Keratinocyte (primary cell): Measurements from ENCODE around the gene HEATR3. TPM values are rescaled to one million over a fixed set of nuclear protein-coding genes. Genes with fewer than 3 reads are reported as not detected.

ENCODE experiments used
- DNase-seq: peaks from one replicate; pipeline ENCODE4 v3.0.0-alpha.2; 2011; ENCODE audit warnings: low read depth, missing footprints, low spot score
- FAIRE-seq: peaks from 2 replicates; lab custom pipeline; 2011; peaks lifted over from hg19 to GRCh38; lab: Jason Lieb, UNC
- H2AFZ ChIP-seq: 2 replicates; pipeline ENCODE4 v1.6.0; 2012; ENCODE audit warnings: low read length, control low read depth, inconsistent platforms; ENCODE audit not compliant: control insufficient read depth
- H3K27ac ChIP-seq: 2 replicates; pipeline ENCODE4 v1.5.1; 2011; ENCODE audit warnings: low read length; ENCODE audit not compliant: control insufficient read depth, insufficient read depth
- H3K27me3 ChIP-seq: 3 replicates; pipeline ENCODE4 v1.6.0; 2011; ENCODE audit warnings: low read length; ENCODE audit not compliant: control insufficient read depth, insufficient read depth; ENCODE audit errors: extremely low read depth
- H3K36me3 ChIP-seq, 2 experiments: 2 replicates in 1 of 2; 3 replicates in 1 of 2; pipeline ENCODE4 v1.5.1; 2011; ENCODE audit warnings: low read length in 2 of 2, mild to moderate bottlenecking in 1 of 2; ENCODE audit not compliant: control insufficient read depth in 2 of 2, insufficient read depth in 2 of 2; ENCODE audit errors: extremely low read depth in 1 of 2
- H3K4me1 ChIP-seq: 3 replicates; pipeline ENCODE4 v1.5.1; 2011; ENCODE audit warnings: low read length; ENCODE audit not compliant: control insufficient read depth, insufficient read depth; ENCODE audit errors: extremely low read depth
- H3K4me2 ChIP-seq: 3 replicates; pipeline ENCODE4 v1.6.0; 2011; ENCODE audit warnings: low read depth, low read length; ENCODE audit not compliant: control insufficient read depth, insufficient read depth; ENCODE audit errors: extremely low read depth
- H3K4me3 ChIP-seq, 3 experiments: fragments of 200-600 bp in 1 of 3; sonication (generic) in 1 of 3; 2 replicates in 2 of 3; 3 replicates in 1 of 3; pipeline ENCODE4 v1.5.1; 2011 to 2016; ENCODE audit warnings: low read length in 3 of 3, mild to moderate bottlenecking in 3 of 3, control low read depth in 2 of 3, inconsistent platforms in 1 of 3, low read depth in 1 of 3, mixed read lengths in 1 of 3, mixed run types in 1 of 3, moderate library complexity in 1 of 3; ENCODE audit not compliant: control insufficient read depth in 2 of 3, insufficient read depth in 2 of 3; ENCODE audit errors: extremely low read depth in 1 of 3
- H3K79me2 ChIP-seq: 2 replicates; pipeline ENCODE4 v1.6.0; 2012; ENCODE audit warnings: low read length; ENCODE audit not compliant: control insufficient read depth, insufficient read depth
- H3K9ac ChIP-seq: 3 replicates; pipeline ENCODE4 v1.6.0; 2011; ENCODE audit warnings: low read length; ENCODE audit not compliant: control insufficient read depth, insufficient read depth; ENCODE audit errors: extremely low read depth
- H3K9me1 ChIP-seq: 3 replicates; pipeline ENCODE4 v1.6.0; 2011; ENCODE audit warnings: low read length; ENCODE audit not compliant: control insufficient read depth, insufficient read depth; ENCODE audit errors: extremely low read depth
- H3K9me3 ChIP-seq: 2 replicates; pipeline ENCODE4 v1.5.1; 2012; ENCODE audit warnings: low read depth, low read length; ENCODE audit not compliant: control insufficient read depth
- H4K20me1 ChIP-seq: 3 replicates; pipeline ENCODE4 v1.6.0; 2011; ENCODE audit warnings: low read length; ENCODE audit not compliant: control insufficient read depth, insufficient read depth; ENCODE audit errors: extremely low read depth
- EZH2 ChIP-seq: IDR thresholded peaks from one replicate; pipeline ENCODE4 v1.6.1; 2012; ENCODE audit warnings: inconsistent platforms, mild to moderate bottlenecking, low read length, moderate library complexity
- dilution Hi-C: fragments of 300-500 bp; cut with MboI; formaldehyde crosslinking; loops from one replicate; pipeline ENCODE4 v1.7.0; 2020; ENCODE audit warnings: low sequenced_read_pairs; ENCODE audit not compliant: extremely low pct_ligation_motif_present
- polyA minus RNA-seq, 3 experiments: library from RNA; depleted of rRNA, polyadenylated mRNA; stranded (reverse); fragments of >200 nt; gene quantifications; 1 replicate in 1 of 3; 2 replicates in 1 of 3; 3 replicates in 1 of 3; pipeline ENCODE4 v1.2.3, GENCODE V29; 2011
- polyA plus RNA-seq, 5 experiments: library from polyadenylated mRNA; depleted of rRNA in 3 of 5; stranded (reverse) in 3 of 5; stranded (forward) in 1 of 5; unstranded in 1 of 5; fragments of >200 nt; gene quantifications; 1 replicate in 1 of 5; 2 replicates in 3 of 5; 3 replicates in 1 of 5; pipeline versions ENCODE4 v1.2.1 to v1.2.3, GENCODE V29; 2011 to 2012; ENCODE audit warnings: missing spikeins in 2 of 5, low read depth in 1 of 5, low replicate concordance in 1 of 5
- TF ChIP-seq, protein P1 (sequence below), 3 experiments: IDR thresholded peaks in 1 of 3; conservative IDR thresholded peaks in 1 of 3; optimal IDR thresholded peaks in 1 of 3; 2 replicates in 2 of 3; 3 replicates in 1 of 3; pipeline versions ENCODE3 to v1.5.1; 2011; ENCODE audit warnings: low read length in 3 of 3, mild to moderate bottlenecking in 3 of 3, moderate library complexity in 2 of 3, control low read depth in 1 of 3, inconsistent platforms in 1 of 3; ENCODE audit not compliant: insufficient read depth in 2 of 3; ENCODE audit errors: extremely low read depth in 1 of 3

Gene HEATR3, protein sequence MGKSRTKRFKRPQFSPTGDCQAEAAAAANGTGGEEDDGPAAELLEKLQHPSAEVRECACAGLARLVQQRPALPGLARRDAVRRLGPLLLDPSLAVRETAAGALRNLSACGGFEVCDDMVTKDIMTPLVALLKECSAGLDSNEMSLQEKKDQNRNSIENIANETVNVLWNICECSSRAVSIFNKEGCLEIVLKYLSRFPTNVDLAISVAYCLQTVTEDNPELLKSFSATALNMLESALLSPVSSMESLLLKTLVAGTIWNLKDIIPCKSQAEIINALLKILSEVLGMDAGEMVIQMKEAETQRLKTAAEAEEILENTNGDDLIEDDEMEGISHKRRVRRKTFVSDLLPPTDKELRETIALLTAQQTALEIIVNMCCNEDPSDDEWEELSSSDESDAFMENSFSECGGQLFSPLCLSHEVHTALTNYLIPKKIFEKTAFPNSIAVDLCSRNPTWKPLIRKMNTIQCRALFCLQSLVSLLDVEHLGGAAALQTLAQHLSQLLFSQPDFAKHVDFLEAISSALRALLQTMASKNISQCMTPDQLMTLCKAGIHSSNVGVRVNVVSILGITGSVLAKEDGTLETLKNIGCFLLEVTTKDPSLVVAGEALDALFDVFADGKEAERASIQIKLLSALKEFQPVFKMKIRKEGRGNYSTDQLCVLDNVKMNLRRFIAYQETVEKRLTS
- polyA plus RNA-seq, result 20.9 to 27.2 TPM (median 23.5 TPM) in 3 replicates
- polyA plus RNA-seq (2011; ENCODE audit: low read depth), result 6.9 TPM
- 12.1 and 18.4 TPM in 2 replicates for polyA plus RNA-seq (2011; cell fraction: cytosol; rRNA removed)
- polyA plus RNA-seq (2011; cell fraction: nucleus; rRNA removed), result 29.1 and 29.9 TPM in 2 replicates
- polyA plus RNA-seq (2012; ENCODE audit: low replicate concordance), result 9.8 and 15.1 TPM in 2 replicates
- 16.9 to 24.1 TPM (median 21.3 TPM) in 3 replicates for polyA minus RNA-seq
- polyA minus RNA-seq (2011; cell fraction: cytosol; rRNA and poly(A)+ RNA removed), result 37.4 TPM
- polyA minus RNA-seq (2011; cell fraction: nucleus; rRNA and poly(A)+ RNA removed), result 16.1 and 29.7 TPM in 2 replicates

DNA sequence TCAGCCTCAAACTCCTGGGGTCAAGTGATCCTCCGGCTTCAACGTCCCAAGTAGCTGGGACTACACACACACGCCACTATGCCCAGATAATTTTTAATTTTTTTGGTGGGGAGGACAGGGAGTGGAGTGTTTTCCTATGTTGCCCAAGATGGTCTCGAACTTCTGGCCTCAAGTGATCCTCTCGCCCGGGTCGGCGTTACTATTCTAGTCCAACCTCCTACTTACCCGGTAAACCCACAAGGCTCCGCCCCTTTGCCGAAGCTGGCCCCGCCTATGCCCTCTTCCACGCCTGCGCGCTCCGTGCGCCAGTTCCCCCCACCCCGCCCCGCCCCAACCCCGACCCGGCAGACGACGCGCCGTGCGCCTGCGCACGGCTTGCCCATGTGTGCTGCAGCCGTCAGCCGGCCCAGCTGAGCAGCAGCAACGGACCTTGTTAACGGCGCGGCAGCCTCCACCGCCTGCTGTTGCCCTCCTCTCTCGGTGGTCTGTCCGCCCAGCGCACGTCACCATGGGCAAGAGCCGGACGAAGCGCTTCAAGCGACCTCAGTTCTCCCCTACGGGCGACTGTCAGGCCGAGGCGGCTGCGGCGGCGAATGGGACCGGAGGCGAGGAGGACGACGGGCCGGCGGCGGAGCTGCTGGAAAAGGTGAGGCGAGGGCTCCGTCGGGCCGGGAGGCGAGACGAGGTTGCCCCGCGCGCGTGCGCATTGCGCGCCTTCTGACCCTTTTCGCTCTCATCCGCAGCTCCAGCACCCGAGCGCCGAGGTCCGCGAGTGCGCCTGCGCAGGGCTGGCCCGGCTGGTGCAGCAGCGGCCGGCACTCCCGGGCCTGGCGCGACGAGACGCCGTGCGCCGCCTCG is at the start of gene HEATR3:
HEATR3 (plus strand) TSS at position 347 of the 858 bp plus-strand sequence; CDS start at position 509, 162 bp downstream.
- Histone ChIP-seq H4K20me1 (peaks cover 7% of the 10 kb centered on the region), H3K9me3 (no peaks in the 10 kb centered on the region), H3K4me3 (peak within 1 kb of the TSS; percentile 90 to 100 (median 92)), H3K4me1 (peaks cover 14% of the 10 kb centered on the region), H2AFZ (peak within 1 kb of the TSS; percentile 99), H3K27ac (peak within 1 kb of the TSS; percentile 83), H3K27me3 (no peaks in the 10 kb centered on the region), H3K4me2 (peak within 1 kb of the TSS; percentile 96), H3K36me3 (peaks cover 7 to 24% of the 10 kb centered on the region in 2 experiments), H3K9ac (peak within 1 kb of the TSS; percentile 87), H3K9me1 (no peaks in the 10 kb centered on the region), H3K79me2 (peaks cover 39% of the 10 kb centered on the region)
- dilution Hi-C loops, result no loop called here
- no peak for TF ChIP-seq EZH2
- TF ChIP-seq, protein P1, sequence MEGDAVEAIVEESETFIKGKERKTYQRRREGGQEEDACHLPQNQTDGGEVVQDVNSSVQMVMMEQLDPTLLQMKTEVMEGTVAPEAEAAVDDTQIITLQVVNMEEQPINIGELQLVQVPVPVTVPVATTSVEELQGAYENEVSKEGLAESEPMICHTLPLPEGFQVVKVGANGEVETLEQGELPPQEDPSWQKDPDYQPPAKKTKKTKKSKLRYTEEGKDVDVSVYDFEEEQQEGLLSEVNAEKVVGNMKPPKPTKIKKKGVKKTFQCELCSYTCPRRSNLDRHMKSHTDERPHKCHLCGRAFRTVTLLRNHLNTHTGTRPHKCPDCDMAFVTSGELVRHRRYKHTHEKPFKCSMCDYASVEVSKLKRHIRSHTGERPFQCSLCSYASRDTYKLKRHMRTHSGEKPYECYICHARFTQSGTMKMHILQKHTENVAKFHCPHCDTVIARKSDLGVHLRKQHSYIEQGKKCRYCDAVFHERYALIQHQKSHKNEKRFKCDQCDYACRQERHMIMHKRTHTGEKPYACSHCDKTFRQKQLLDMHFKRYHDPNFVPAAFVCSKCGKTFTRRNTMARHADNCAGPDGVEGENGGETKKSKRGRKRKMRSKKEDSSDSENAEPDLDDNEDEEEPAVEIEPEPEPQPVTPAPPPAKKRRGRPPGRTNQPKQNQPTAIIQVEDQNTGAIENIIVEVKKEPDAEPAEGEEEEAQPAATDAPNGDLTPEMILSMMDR (optimal IDR thresholded peaks at IDR 0.05 in 1 of 3, IDR thresholded peaks at IDR 0.05 in 1 of 3, conservative IDR thresholded peaks at IDR 0.05 in 1 of 3; ENCODE audit: extremely low read depth in 1 of 3, insufficient read depth in 2 of 3, low read length in 3 of 3), result no peak
- peak; percentile 73 for DNase-seq
- no peak for FAIRE-seq

DNA sequence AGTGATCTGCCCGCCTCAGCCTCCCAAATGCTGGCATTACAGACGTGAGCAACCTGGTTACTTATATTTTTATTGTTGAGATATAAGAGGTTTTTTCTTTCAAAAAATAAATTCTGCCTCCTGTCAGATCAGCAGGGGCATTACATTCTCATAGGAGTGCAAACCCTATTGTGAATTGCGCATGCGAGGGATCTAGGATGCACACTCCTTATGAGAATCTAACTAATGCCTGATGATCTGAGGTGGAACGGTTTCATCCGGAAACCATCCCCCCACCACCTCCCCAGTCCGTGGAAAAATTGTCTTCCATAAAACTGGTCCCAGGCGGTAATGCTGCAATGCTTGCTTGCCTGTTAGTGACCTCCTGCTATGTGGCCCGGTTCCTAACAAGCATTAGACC is 48.2 kb upstream of the HEATR3 start:
- TF ChIP-seq EZH2, result no peak
- TF ChIP-seq, protein P1 (optimal IDR thresholded peaks at IDR 0.05 in 1 of 3, IDR thresholded peaks at IDR 0.05 in 1 of 3, conservative IDR thresholded peaks at IDR 0.05 in 1 of 3; ENCODE audit: extremely low read depth in 1 of 3, insufficient read depth in 2 of 3, low read length in 3 of 3), result no peak
- H3K79me2 ChIP-seq, result no peaks in the 10 kb centered on the region
- no peak overlapping the region for H3K27ac ChIP-seq
- FAIRE-seq, result no peak
- no peak overlapping the region for H3K4me3 ChIP-seq
- H3K36me3 ChIP-seq, result no peaks in the 10 kb centered on the region
- no peaks in the 10 kb centered on the region for H3K27me3 ChIP-seq
- dilution Hi-C loops, result no loop called here
- H3K9ac ChIP-seq, result no peak overlapping the region
- no peak overlapping the region for H3K4me2 ChIP-seq
- no peaks in the 10 kb centered on the region for H3K9me3 ChIP-seq
- no peak overlapping the region for H2AFZ ChIP-seq
- H3K9me1 ChIP-seq, result no peaks in the 10 kb centered on the region
- no peaks in the 10 kb centered on the region for H3K4me1 ChIP-seq
- no peaks in the 10 kb centered on the region for H4K20me1 ChIP-seq
- DNase-seq, result no peak
